ENCODE results near the gene IGF1. TPM values are rescaled to one million over a fixed set of nuclear protein-coding genes. Genes with fewer than 3 reads are reported as not detected.
"Not testable (repeated sequence)": the region's sequence is repeated elsewhere in the genome, so short reads cannot be mapped to it uniquely, and the experiment has no call there.

IGF1 gene
- total RNA-seq, 1 donor from 2014 or later, result 0.41 TPM

DNA sequence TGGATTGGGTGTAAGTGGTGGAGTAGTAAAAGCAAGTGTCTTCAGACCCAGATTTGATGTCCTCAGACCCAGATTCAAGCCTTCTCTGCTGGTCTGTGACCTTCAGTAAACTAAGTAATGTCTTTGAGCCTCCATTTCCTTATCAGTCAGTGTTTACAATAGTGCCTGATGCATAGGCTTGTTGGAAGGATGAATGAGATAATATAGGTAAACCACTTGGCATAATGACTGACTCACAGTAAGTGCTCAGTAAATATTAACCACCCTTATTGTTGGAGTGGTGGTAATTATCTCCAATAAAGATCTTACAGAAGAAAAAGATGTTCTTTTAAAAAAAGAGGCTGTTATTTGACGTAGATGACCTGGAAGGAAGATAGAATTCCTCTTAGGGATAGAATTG lies 86.2 kb downstream of the IGF1 start:
- intact Hi-C loops (cut with micrococcal nuclease), result no loop called here

DNA sequence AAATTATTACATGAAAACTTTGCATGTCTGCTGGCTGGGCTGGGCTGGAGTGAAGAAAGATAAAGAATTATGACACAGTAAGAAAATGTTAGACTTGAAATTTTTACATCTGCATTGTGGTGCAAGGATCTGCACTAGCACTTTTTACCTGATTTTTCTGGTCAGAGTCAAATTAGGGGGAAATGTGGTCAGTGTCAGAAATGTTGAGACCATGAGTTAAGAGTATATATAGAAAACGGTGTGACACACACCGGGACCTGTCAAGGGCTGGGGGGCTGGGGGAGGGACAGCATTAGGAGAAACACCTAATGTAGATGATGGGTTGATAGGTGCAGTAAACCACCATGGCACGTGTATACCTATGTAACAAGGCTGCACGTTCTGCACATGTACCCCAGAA lies 90.3 kb downstream of the IGF1 start:
- intact Hi-C loops (cut with micrococcal nuclease), result no loop called here

DNA sequence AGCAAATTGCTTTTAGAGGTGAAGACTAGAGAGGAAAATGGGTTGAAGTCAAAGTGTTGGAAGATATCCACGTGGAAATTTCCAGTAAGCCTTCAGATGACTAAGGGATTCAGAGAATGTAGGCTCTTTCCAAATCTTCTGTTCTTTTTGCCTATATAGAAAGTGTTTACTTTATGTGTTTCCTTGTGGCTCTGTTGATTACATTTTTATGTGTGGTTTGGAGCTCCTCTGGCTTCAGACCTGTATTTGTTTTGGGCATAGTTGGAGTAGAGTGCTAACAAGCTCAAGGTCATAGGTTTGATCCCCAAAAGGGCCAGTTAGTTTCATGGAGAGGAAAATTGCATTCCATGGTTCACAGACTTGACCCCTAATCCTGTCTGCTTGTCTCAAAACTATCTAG lies 91.9 kb downstream of the IGF1 start:
- intact Hi-C loops (cut with micrococcal nuclease), result no loop called here

DNA sequence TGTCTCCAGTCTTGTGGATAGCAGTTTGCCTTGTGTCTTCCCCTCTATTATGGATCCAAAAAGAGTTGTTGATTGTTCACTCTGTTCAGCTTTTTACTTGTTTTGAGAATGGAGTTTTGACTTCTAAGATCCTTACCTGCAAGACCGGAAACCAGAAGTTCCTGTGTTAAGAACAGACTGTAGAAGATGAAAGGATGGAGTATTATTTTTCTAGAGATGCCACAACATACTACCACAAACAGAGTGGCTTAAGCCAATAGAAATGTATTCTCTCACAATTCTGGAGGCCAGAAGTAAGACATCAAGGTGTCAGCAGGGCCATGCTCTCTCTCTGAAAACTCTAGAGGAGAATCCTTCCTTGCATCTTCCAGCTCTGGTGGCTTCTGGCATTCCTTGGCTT lies 95.0 kb downstream of the IGF1 start:
- intact Hi-C loops (cut with micrococcal nuclease), result no loop called here

DNA sequence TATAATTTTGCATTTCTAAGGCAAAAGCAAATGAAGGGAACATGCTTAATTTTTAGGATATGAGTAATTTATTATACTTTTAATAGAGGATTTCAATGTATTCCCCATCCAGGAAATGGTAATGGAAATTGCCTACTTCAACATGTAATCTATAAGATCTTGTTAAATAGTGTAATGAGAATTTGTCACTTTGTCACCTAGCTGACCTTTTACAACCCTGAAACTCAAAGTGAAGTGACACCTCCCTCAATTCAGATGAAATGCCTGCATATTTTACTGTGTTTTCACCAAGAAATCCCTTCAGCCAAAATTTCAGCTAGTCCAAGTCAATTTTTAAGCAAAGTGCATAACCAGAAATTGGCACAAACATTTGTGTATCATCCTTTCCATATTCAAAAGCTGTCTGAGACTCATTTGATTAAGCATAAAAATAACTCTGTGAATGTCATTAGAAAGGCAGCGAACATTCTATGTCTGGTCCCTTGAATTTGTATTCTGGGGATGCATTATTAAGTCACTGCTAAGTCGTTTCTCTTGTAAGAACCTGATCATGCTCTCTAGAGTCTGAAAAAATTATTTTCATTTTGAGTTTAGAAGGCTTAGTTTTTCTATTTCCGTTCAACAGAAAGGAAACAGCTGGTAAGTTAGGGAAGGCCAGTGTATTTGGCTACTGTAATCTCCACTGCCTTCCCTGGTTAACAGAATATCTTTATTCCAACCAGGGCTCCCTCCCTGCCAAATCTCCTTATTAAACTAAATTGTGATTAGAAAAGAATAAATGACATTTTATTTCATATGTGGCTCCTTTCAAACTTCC lies 100.8 kb downstream of the IGF1 start:
- intact Hi-C loops (cut with micrococcal nuclease), result no loop called here

DNA sequence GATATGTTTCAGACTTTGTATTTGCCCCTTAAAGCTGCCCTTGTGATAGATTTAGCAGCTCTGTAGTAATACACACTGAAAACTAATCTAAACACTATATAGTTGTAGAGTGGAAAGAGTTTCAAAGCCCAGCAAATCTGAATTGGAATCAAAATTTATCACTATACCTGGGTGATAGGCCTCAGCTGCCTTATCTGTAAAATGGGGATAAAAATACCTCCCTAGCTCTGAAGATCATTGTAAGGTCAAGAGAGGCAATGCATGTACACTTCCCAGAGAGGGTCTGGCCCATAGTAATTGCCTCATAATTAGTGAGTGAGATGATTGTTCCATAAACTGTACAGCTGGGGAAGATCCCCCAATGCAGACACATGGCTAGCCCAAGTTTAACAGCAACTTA lies 103.6 kb downstream of the IGF1 start:
- intact Hi-C loops (cut with micrococcal nuclease), result no loop called here

DNA sequence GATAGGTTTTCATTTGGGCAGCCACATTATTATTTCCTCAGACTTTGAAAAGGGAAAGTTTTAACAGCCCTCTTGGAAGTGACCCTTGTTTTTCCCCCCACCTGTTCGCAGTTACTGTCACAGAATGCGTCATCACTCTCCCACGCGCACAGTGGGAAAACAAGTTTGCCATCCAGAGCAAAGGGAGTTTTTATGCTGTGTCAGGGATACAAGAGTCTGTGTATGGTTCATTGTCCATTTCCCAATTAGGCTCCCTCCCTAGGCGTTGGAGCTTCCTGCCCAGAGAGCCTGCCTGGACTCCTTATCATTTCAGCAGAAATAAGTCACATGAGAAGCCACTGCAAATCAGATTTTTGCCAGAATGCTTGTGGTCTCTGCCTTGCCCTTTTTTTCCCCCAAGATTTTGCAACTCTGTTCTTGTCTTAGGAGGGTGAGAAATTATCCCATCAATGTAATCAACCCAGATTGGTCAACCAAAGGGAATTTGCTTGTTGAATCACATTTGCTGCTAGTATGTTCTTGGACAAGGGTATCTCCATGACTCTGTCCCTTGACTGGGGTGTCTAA lies 104.1 kb downstream of the IGF1 start:
- intact Hi-C loops (cut with micrococcal nuclease), result no loop called here

DNA sequence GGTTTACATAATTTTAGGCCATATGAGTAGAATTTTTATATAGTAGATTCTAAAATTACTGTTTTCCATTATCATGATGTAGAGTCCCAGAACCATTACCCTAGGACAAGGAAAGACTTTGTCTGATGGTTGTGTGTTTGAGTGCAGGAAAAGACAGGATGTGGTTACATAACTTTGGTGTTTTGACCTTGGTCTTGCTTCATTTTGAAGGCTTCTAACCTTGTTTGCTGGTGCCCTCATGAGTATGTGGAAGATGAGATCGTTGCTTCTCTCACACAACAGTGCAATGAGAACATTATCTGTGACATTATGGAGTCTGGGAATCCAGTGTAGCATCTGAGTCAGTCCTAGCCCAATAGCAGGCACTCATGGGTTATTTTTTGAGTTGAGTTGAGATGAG lies 106.2 kb downstream of the IGF1 start:
- intact Hi-C loops (cut with micrococcal nuclease), result no loop called here

DNA sequence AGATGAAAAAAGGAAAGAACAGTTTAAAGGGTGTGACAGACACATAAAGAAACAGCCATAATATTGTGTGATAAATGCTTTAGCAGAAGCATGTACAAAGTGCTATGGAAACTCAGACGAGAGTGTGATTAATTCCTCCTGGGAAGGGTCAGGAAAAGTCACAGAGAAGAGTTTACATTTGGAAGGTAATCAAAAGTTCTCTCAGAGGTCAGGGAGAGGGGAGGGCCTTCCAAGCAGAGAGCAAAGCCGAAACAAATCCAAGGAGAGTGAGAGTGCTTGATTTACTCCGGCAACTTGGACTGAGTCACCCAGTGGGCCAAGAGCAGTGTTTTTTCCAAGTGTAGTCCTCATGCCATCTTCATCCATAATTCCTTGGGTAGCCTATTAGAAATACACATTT lies 108.3 kb downstream of the IGF1 start:
- intact Hi-C loops (cut with micrococcal nuclease), result no loop called here

DNA sequence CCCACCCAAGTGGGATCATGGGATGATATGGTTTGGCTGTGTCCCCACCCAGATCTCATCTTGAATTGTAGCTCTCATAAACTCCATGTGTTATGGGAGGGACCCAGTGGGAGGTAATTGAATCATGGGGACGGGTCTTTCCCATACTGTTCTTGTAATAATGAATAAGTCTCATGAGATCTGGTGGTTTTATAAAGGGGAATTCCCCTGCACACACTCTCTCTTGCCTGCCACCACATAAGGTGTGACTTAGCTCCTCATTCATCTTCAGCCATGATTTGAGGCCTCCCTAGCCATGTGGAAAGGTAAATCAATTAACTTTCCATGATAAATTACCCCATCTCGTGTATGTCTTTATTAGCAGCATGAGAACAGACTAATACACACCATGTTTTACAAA lies 109.2 kb downstream of the IGF1 start:
- intact Hi-C loops (cut with micrococcal nuclease), result no loop called here

DNA sequence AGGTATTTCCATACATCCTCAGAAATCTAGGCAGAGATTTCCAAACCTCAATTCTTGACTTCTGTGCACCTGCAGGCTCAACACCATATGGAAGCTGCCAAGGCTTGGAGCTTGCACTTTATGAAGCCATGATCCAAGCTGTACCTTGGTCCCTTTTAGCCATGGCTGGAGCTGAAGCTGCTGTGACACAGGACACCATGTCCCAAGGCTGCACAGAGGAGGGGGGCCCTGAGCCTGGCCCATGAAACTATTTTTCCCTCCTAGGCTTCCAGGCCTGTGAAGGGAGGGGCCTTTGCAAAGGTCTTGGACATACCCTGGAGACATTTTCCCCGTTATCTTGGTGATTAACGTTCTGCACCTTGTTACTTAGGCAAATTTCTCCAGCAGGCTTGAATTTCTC lies 110.5 kb downstream of the IGF1 start:
- intact Hi-C loops (cut with micrococcal nuclease), result no loop called here

DNA sequence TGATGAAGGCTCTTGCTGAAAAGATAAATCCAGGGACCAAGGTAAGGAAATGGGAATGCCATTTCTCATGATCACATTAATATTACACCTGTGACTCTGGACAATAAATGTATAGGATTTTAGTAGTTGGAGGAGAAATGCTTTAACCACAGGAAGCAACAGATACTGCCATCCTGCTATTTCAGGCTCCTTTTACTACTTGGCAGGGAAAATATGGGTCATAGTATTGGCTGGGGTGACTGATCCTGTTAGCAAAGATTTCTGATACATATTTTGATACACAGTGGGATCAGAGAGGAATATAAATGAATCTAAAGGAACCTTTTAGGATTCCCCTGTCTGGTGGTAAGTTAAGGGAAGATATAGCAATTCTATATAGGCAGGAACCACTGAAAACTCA lies 115.0 kb downstream of the IGF1 start:
- intact Hi-C loops (cut with micrococcal nuclease), result no loop called here

DNA sequence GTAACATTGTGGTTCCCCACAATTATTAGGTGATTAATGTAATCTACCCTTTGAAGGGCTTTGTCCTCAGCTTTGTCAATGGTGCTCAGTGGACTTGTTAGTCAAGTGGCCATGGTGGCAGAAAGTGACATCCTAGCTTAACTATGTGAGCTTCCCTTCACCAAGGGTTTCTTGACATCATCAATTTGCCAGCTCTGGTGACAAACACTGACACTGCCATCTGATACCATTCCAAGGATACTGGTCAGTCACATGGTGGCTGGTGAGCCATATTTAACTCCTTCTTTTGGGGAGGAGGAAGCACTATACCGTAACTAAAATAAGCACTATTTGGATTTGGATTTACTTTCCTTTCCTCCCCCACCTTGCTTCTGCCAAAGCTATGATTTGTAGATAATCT lies 115.7 kb downstream of the IGF1 start:
- intact Hi-C loops (cut with micrococcal nuclease), result no loop called here

DNA sequence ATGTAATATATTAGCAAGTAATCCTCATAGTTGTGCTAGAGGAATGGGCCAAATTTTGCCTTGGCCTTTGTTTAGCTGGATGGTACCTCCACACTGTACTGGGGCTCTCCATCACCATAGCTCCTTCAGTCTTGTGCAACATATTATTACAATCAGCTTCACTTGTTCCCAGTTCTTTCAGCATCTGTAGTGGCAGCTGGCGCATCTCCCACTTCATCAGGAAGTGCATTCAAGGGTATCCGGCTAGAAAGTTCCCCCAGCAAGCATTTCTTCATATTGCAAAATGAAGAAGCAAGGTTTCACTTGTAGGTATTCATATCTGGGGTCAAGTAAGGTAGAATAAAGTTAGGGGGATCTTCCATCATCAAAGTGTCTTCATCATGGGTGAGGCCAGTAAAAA lies 123.7 kb downstream of the IGF1 start:
- intact Hi-C loops (cut with micrococcal nuclease), result no loop called here

DNA sequence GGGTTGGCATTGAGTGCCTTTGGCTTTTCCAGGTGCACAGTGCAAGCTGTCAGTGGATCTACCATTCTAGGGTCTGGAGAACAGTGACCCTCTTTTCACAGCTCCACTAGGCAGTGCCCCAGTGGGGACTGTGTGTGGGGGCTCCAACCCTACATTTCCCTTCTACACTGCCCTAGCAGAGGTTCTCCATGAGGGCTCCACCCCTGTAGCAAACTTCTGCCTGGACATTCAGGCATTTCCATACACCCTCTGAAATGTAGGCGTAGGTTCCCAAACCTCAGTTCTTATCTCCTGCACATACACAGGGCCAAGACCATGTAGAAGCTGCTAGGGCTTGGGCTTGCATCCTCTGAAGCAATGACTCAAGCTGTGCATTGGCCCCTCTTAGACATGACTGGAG lies 126.1 kb downstream of the IGF1 start:
- intact Hi-C loops (cut with micrococcal nuclease), result not testable (repeated sequence)

DNA sequence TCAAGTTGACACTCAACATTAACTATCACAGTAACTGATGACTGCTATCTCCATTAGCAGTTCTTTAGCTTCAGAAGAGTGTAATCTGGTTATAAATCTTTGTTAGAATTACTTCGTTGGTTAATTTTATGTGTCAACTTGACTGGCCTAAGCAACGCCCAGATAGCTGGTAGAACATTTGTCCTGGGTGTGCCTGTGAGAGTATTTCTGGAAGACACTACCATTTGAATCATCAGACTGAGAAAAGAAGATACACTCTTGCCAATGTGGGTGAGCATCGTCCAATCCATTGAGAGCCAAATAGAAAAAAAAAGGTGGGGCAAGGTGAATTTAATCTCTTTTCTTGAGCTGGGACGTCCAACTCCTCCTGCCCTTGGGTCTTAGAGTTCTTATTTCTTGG lies 129.0 kb downstream of the IGF1 start:
- intact Hi-C loops (cut with micrococcal nuclease), result no loop called here

DNA sequence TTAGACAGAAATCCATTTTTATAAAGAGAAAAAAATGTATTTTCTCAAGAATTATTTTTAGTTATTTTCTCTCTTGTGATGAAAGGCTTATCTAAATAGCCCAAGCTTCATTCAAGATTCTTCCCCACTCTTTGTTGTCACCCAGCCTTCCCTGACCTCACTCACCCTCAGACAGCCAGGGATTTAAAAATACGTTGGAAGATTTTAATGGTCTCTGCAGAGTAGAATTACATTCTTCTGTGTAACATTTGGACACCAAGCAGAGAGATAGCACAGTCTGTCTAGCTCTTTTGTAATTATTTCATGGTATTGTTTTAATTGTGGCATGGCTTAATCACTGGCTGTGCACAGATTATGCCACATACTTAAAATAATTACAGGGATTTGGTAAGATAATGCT lies 130.3 kb downstream of the IGF1 start:
- intact Hi-C loops (cut with micrococcal nuclease), result no loop called here

DNA sequence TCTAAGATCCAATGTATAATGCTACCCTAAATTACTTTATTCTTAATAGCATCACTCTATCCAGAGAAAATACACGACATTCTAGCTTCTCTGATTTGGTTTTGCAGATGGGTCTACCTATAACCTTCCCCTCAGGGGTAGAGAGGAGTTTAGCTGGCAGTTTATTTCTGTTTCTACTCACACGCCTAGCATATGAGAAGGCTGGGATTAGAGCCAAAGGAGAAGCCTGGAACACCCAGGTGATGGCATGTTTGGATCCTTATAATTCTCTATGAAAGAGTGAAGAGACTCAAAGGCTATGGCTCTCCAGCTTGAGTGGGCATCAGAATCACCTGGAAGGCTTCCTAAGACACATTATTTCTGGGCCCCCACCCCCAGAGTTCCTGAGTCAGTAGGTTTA lies 131.3 kb downstream of the IGF1 start:
- intact Hi-C loops (cut with micrococcal nuclease), result no loop called here

DNA sequence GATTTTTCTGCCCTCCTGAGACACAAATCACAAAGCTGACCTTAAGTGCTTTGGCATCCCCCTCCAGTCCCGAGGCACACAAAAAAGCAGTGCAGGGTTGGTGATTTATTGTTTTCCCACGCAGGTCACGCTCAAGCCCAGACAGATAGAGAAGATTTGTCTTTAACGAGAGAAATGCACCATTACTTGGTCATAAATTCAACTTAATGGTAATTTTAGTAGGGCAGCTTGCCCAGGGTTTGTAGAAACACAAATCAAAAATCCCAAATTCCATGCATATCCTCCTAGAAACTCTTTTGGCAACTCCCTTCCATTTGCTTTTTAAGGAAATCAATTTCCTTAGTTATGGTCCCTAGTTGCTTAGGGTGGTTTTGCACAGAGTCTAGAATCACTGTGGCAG lies 132.6 kb downstream of the IGF1 start:
- intact Hi-C loops (cut with micrococcal nuclease), result no loop called here
